ENCODE data around the gene LHFPL6. TPM values are rescaled to one million over a fixed set of nuclear protein-coding genes. Genes with fewer than 3 reads are reported as not detected.

LHFPL6 gene
- polyA plus RNA-seq, 2 of the 4 experiments (the other 2 are of a cell fraction), result 1.7 to 5.4 TPM

GRCh38 chr13:39590466-39591036 is 12.4 kb downstream of the LHFPL6 start:
- no peak overlapping the region for H3K4me2 ChIP-seq
- H3K4me1 ChIP-seq, result no peaks in the 10 kb centered on the region
- no peak for FAIRE-seq
- no peak for DNase-seq (ENCODE audit: low read depth in 1 of 2, low spot score in 1 of 2)
- H3K27ac ChIP-seq, result no peak overlapping the region
- CTCF ChIA-PET, result interaction anchor here (1.1 to 1.2 kb wide), 3 partner anchors 10 to 22 kb away, joined by 3 to 4 read pairs (median 3); no protein-coding TSS in a partner anchor
- H3K4me3 ChIP-seq, result no peak overlapping the region
- TF ChIP-seq USF2 (IDR thresholded peaks at IDR 0.05), result no peak
- TF ChIP-seq ESRRA (IDR thresholded peaks at IDR 0.05; ENCODE audit: borderline replicate concordance, low read length), result no peak
- TF ChIP-seq RARB (CRISPR knock-in tag; IDR thresholded peaks at IDR 0.05), result no peak
- TF ChIP-seq ZSCAN20 (CRISPR knock-in tag; IDR thresholded peaks at IDR 0.05), result no peak
- TF ChIP-seq TP53 (CRISPR knock-in tag; IDR thresholded peaks at IDR 0.05), result no peak
- no peak for TF ChIP-seq HOXB5 (CRISPR knock-in tag; IDR thresholded peaks at IDR 0.05)
- TF ChIP-seq MAZ (IDR thresholded peaks at IDR 0.05; ENCODE audit: borderline replicate concordance, low read depth, low read length), result no peak
- TF ChIP-seq GATA3 (IDR thresholded peaks at IDR 0.05; ENCODE audit: borderline replicate concordance), result no peak
- ATAC-seq, result no peak
- 17% methylated on average over 2 of the region's 2 CpGs for WGBS (ENCODE audit: missing lambda C conversion rate)
- H3K9me3 ChIP-seq, result no peaks in the 10 kb centered on the region
- POLR2A ChIA-PET, result no interaction called here

GRCh38 chr13:39588384-39588783 is 14.6 kb downstream of the LHFPL6 start:
- H3K4me2 ChIP-seq, result no peak overlapping the region
- no peaks in the 10 kb centered on the region for H3K4me1 ChIP-seq
- CTCF ChIA-PET, result interaction anchor here (0.6 to 1.0 kb wide), 2 partner anchors 23 to 158 kb away, joined by 3 read pairs; no protein-coding TSS in a partner anchor
- no peak for DNase-seq (ENCODE audit: low read depth in 1 of 2, low spot score in 1 of 2)
- TF ChIP-seq HOXB13 (CRISPR knock-in tag; IDR thresholded peaks at IDR 0.05; ENCODE audit: low read depth), result no peak
- no peak for TF ChIP-seq BCL3 (IDR thresholded peaks at IDR 0.05)
- no peak for TF ChIP-seq RCOR1 (IDR thresholded peaks at IDR 0.05; ENCODE audit: low read depth, low read length)
- no peak for TF ChIP-seq CHD4 (IDR thresholded peaks at IDR 0.05; ENCODE audit: borderline replicate concordance)
- no peak for TF ChIP-seq NPAS2 (CRISPR knock-in tag; IDR thresholded peaks at IDR 0.05; ENCODE audit: borderline replicate concordance)
- TF ChIP-seq HMGXB4 (CRISPR knock-in tag; IDR thresholded peaks at IDR 0.05; ENCODE audit: borderline replicate concordance), result no peak
- TF ChIP-seq NFE2L2 (conservative IDR thresholded peaks at IDR 0.05; ENCODE audit: low read length), result no peak
- TF ChIP-seq HDAC2 (IDR thresholded peaks at IDR 0.05), result no peak
- no peak for TF ChIP-seq SMC3 (IDR thresholded peaks at IDR 0.05)
- no peak for TF ChIP-seq RARB (CRISPR knock-in tag; IDR thresholded peaks at IDR 0.05)
- TF ChIP-seq EP300 (IDR thresholded peaks at IDR 0.05), result no peak
- no peak for TF ChIP-seq MYC (IDR thresholded peaks at IDR 0.05; ENCODE audit: borderline replicate concordance, low read length)
- ATAC-seq, result no peak
- H3K9me3 ChIP-seq, result no peaks in the 10 kb centered on the region
- 61% methylated on average over 2 of the region's 2 CpGs for WGBS (ENCODE audit: missing lambda C conversion rate)
- no peak overlapping the region for H3K27ac ChIP-seq
- FAIRE-seq, result no peak
- POLR2A ChIA-PET, result no interaction called here
- no peak overlapping the region for H3K4me3 ChIP-seq

GRCh38 chr13:39587939-39588338 is 15.1 kb downstream of the LHFPL6 start:
- H3K27ac ChIP-seq, result no peak overlapping the region
- H3K4me2 ChIP-seq, result no peak overlapping the region
- WGBS (ENCODE audit: missing lambda C conversion rate), result 56% methylated on average over 5 of the region's 7 CpGs
- ChIA-PET CTCF (interaction anchor here (0.6 to 1.2 kb wide), 3 partner anchors 14 to 158 kb away, joined by 3 to 8 read pairs (median 3); partner anchors contain the start of gene LHFPL6), POLR2A (no interaction called here)
- TF ChIP-seq BCL3 (IDR thresholded peaks at IDR 0.05), result no peak
- TF ChIP-seq KDM1A (IDR thresholded peaks at IDR 0.05; ENCODE audit: low read depth), result no peak
- FAIRE-seq (no peak), DNase-seq (ENCODE audit: low read depth in 1 of 2, low spot score in 1 of 2) (no peak), ATAC-seq (no peak)
- no peaks in the 10 kb centered on the region for H3K9me3 ChIP-seq
- no peaks in the 10 kb centered on the region for H3K4me1 ChIP-seq
- H3K4me3 ChIP-seq, result no peak overlapping the region
